WI38 (cell line): ENCODE results near the gene SYNDIG1.

Experiments used
- H3K4me3 ChIP-seq: 2 replicates; pipeline ENCODE4 v1.5.1; 2011; ENCODE audit warnings: low read depth, mild to moderate bottlenecking, control low read depth, low read length
- CTCF ChIP-seq: IDR thresholded peaks from 2 replicates; pipeline ENCODE4 v1.5.1; 2012; ENCODE audit warnings: low read depth, mild to moderate bottlenecking, control low read depth, low read length

The SYNDIG1 gene

GRCh38 chr20:24580006-24580405 is 110.6 kb downstream of the SYNDIG1 start:
- no peak overlapping the region for H3K4me3 ChIP-seq
- TF ChIP-seq CTCF, result no peak

- TF ChIP-seq CTCF, result no peak
Observed at GRCh38 chr20:24580855-24581254, 111.4 kb downstream of the SYNDIG1 start.

GRCh38 chr20:24581443-24582170 is 112.2 kb downstream of the SYNDIG1 start:
- no peak for TF ChIP-seq CTCF

More at GRCh38 chr20:24580855-24581254, 111.4 kb downstream of the SYNDIG1 start:
- no peak overlapping the region for H3K4me3 ChIP-seq

DNA sequence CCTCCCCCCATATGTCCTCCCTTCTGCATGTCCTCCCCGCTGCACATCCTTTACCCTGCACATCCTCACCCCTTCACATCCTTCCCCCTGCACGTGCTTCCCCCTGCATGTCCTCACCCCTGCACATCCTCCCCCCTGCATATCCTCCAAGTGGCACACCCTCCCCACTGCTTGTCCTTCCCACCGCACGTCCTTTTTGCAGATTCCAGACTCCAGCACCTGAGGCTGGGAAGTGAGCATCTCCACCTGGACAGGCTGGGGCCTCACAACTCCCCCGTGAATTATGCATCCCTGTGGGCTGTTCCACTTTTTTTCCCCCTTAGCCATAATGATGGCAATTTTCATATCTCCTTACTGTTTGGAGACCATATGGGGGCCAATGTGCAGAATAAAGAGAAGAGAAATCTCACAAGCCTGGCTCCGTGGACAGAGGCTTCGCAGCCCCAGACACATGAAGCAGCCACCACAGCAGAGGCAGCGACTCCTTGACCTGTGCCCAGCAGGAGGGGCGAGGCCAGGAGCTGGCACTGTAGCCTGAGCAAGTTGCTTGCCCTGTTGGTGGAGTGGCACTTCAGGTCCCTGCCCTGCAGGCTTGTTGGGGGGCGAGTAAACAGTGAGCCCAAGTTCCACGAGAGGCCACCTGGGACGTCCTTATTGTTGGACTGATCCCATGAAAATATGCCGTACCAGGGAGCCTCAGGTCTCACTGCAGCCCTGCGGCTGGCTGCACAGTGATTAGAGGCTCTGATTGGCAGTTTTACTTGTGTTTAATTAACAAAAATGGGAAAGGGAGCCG is 113.1 kb downstream of the SYNDIG1 start:
- TF ChIP-seq CTCF, result no peak
- no peak overlapping the region for H3K4me3 ChIP-seq

More at GRCh38 chr20:24581443-24582170, 112.2 kb downstream of the SYNDIG1 start:
- H3K4me3 ChIP-seq, result no peak overlapping the region

- no peak for TF ChIP-seq CTCF
Observed at GRCh38 chr20:24583169-24583792, 113.9 kb downstream of the SYNDIG1 start.

GRCh38 chr20:24584078-24584477 is 114.6 kb downstream of the SYNDIG1 start:
- no peak overlapping the region for H3K4me3 ChIP-seq
- TF ChIP-seq CTCF, result no peak

More at GRCh38 chr20:24583169-24583792, 113.9 kb downstream of the SYNDIG1 start:
- H3K4me3 ChIP-seq, result no peak overlapping the region
